GM18507 (cell line): ENCODE measurements around the gene HYI.
"Not testable (repeated sequence)": the region's sequence is repeated elsewhere in the genome, so short reads cannot be mapped to it uniquely, and the experiment has no call there.

Experiments
- DNase-seq: peaks from one replicate; pipeline ENCODE4 v3.0.0; 2011; ENCODE audit warnings: low read depth; ENCODE audit not compliant: insufficient read length; ENCODE audit errors: extremely low spot score
- FAIRE-seq: peaks from 2 replicates; lab custom pipeline; 2011; peaks lifted over from hg19 to GRCh38; lab: Jason Lieb, UNC

HYI gene

DNA sequence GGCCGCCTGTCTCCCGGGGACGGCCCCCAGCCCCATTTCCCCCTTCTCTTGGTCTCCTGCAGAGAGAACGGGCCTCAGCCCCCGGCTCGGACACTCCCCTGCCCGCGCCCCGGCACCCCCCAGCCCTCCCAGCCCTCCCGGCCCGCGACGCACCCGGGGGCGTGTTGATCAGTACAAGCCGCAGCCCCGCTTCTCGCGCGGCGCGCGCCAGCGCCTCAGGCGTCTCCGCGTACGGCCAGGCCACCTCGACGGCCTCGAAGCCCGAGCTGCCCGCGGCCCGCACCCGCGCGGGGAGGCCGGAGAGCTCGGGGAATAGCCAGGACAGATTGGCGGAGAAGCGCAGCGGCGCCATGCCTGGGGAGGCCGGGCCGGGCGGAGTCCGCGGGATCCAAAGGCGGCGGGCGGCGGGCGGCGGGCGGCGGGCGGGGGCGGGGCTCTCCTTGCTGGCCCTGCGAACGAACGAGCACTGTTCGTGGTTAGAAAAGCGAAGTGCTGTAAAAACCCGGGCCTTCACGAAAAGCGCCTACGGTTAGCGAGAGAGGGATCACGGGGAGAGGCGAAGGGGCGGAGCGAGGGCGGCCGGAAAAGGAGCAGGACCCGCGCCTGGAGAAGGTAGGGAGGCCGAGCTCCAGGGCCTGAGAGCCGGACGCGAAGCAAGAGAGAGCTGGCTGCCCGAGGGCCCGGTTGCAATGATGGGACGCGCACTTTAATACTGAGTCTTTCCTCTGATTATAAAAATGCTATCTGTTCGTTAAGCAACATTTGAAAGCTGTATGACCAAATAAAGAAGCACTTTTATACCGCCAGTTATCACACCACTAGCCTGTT, at the start of gene HYI:
Gene HYI (minus strand): TSS at position 490 of the 828 bp plus-strand sequence. CDS start 138 bp downstream, at position 352.
- peak; percentile 37 for DNase-seq
- FAIRE-seq, result peak; percentile 76

DNA sequence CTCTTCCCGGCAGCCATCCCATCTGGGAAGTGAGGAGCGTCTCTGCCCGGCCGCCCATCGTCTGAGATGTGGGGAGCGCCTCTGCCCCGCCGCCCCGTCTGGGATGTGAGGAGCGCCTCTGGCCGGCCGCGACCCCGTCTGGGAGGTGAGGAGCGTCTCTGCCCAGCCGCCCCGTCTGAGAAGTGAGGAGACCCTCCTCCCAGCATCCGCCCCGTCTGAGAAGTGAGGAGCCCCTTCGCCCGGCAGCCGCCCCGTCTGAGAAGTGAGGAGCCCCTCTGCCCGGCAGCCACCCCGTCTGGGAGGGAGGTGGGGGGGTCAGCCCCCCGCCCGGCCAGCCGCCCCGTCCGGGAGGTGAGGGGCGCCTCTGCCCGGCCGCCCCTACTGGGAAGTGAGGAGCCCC, 48.1 kb upstream of the HYI start:
- DNase-seq, FAIRE-seq: not testable (repeated sequence)

- FAIRE-seq, result no peak
Measured at GRCh38 chr1:43499898-43500297, 46.2 kb upstream of the HYI start.

GRCh38 chr1:43495204-43495603, 41.5 kb upstream of the HYI start:
- no peak for FAIRE-seq
- DNase-seq, result no peak

More at GRCh38 chr1:43499898-43500297, 46.2 kb upstream of the HYI start:
- DNase-seq, result no peak

DNA sequence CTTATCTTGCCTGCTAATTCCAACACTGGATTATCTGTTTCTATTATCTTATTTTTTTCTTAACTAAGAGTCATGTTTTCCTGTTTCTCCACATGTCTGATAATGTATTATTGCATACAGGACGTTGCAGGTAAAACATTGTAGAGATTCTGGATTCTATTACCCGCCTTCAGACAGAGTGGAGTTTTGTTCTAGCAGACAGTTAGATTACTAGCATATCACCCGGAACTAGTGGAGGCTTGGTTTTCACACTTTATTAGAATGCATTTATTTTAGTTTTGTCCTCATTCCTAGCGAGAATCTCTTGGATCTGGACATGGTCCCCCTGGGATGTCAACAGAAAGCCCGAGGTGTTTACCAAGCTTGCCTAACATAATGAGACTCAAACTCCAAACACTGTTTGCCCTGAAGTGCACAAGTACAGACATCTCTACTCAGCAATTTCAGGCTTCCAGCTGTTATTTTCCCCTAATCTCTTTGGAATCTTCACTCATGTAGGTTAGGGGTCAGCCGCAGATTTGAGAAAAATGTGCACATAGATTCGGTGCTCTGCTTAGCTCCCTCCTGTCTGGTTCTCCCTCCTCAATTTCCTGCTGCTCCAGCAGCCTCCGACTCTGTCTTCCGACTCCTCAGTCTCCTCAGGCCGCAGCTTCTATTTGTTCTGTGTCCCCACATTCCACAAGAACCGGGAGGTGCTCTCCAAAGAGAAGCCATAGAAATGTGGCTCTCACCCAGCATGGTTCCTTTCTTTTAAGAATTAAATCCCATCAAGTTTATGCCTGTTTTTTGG, 40.1 kb upstream of the HYI start:
- no peak for DNase-seq
- no peak for FAIRE-seq

- no peak for DNase-seq
- no peak for FAIRE-seq
Measured at GRCh38 chr1:43492826-43493225, 39.1 kb upstream of the HYI start.

DNA sequence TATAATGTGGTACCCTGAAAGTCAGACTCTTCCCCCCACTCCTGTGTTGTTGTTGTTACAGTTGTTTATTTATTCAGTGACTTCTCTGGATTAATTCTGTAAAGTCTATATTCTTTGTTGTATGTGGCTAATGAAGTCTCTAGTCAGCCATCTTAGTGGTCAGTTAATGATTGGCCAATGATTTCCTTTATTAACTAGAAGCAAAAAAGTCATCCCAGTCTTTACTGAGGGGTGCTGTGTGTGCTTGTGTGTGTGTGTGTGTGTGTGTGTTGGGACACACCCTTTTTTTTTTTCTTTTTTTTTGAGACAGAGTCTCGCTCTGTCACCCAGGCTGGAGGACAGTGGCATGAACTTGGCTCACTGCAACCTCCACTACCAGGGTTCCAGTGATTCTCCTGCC, 37.3 kb upstream of the HYI start:
- FAIRE-seq, result no peak
- no peak for DNase-seq

DNA sequence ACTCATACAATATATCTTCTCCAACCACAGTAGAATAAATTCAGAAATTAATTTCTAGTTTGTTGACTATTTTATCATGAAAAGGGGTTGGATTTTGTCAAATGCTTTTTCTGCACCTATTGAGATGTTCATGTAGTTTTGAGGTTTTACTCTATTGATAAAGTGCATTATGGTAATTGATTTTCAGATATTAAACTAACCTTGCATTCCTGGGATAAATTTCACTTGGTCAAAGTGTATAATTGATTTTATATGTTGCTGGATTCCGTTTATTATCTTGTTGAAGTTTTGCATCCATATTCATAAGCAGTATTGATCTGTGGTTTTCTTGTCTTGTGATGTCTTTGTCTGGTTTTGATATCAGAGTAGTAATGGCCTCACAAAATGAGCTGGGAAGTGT, 34.4 kb upstream of the HYI start:
- FAIRE-seq (no peak), DNase-seq (no peak)

- FAIRE-seq, result no peak
- no peak for DNase-seq
Measured at GRCh38 chr1:43484367-43484766, 30.6 kb upstream of the HYI start.

DNA sequence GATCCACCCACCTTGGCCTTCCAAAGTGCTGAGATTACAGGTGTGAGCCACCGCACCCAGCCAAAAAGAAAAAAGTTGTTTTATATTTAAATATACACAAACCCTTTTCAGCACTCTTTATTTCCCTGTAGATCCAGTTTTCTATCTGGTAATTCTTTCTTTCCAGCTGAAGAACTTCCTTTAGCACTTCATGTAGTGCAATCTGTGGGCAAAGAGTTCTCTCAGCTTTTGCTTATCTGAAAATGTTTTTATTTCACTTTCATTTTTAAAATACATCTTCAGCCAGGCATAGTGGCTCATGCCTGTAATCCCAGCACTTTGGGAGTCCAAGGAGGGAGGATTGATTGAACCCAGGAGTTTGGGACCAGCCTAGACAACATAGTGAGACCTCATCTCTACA, 28.5 kb upstream of the HYI start:
- FAIRE-seq (peak; percentile 9), DNase-seq (no peak)

- no peak for FAIRE-seq
- DNase-seq, result no peak
Measured at GRCh38 chr1:43481491-43481890, 27.8 kb upstream of the HYI start.

DNA sequence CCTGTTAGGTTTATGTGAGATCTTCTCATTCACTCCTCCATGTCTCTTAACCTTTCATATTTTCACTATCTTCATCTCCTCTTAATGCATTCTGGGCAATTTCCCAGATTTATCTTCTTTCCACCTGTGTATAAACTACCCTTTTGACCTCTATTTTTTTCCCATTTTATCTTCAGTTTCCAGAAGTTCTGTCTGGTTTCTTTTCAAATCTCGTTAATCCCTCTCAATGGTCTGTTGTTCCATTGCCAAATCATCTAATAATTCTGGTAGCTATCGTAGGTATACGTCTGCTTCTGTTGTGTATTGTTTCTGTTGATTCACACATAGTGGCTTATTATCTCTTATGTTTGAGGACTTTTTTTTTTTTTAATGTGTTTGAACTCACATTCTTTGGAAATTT, 25.7 kb upstream of the HYI start:
- no peak for FAIRE-seq
- DNase-seq, result no peak

DNA sequence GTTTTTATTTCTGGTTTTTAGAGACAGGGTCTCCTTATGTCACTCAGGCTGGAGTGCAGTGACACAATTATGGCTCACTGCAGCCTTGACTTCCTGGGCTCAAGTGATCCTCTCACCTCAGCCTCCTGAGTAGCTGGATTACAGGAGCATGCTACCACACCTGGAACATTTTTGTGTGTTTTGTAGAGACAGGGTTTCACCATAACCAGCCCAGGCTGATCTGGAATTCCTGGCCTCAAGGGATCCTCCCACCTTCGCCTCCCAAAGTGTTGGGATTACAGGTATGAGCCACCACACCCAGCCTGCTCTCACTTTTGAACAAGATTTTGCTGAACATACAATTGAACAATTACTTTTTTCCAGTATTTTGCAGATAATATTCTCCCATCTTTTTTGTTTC, 24.0 kb upstream of the HYI start:
- no peak for FAIRE-seq
- no peak for DNase-seq

GRCh38 chr1:43475611-43476401, 22.1 kb upstream of the HYI start:
- not testable (repeated sequence) for DNase-seq, FAIRE-seq

DNA sequence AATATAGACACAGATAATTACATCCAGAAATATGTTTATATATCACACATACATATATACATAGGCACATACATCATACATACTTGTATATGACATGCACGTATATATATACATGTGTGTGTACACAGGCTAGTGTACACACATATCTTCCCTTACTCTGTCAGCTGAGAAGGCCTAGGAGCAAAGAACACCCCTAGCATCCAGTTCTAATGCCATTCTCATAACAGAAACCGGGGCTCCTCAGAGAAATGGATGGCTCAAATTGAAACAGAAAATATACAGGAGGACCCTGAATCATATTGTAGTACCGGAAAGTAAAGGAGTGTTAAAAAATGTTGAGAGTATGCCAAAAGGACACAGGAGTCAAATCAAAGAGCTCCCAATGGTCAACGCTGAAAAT, 19.7 kb upstream of the HYI start:
- FAIRE-seq, result no peak

GRCh38 chr1:43472463-43473151, 18.9 kb upstream of the HYI start:
- DNase-seq, result not testable (repeated sequence)
- FAIRE-seq, result peak; percentile 60

More for the DNA sequence above, 19.7 kb upstream of the HYI start:
- no peak for DNase-seq

- no peak for FAIRE-seq
Measured at GRCh38 chr1:43472087-43472462, 18.3 kb upstream of the HYI start.

GRCh38 chr1:43469932-43470331, 16.2 kb upstream of the HYI start:
- no peak for FAIRE-seq

More at GRCh38 chr1:43472087-43472462, 18.3 kb upstream of the HYI start:
- no peak for DNase-seq

DNA sequence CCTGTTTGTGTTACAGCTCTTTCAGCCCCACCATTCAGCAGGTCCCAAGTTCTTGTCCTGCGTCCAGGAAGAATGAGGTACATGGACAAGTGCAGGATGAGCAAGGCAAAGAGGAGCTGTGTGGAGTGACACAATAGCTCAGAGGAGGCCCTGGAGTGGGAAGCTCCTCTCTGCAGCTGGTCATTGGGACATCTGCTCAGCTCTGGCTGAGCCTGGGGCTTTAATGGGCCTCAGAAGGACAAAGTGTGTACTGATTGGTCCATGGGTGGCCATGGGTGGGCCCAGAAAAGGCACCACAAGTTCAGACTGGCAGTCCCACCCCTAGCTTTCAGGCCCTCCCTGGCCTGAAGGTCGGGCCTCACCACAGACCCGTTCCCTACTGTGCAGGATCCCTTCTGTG, 14.7 kb upstream of the HYI start:
- DNase-seq (no peak), FAIRE-seq (no peak)

More at GRCh38 chr1:43469932-43470331, 16.2 kb upstream of the HYI start:
- no peak for DNase-seq
